ENCODE data around the gene ZDHHC8.

ZDHHC8 gene

GRCh38 chr22:20127869-20128618 is 3.6 kb upstream of the ZDHHC8 start:
- in situ Hi-C loops (cut with MboI; ENCODE audit: low sequenced_read_pairs) = no loop called here

- in situ Hi-C loops (cut with MboI; ENCODE audit: low sequenced_read_pairs) = no loop called here
Observed at GRCh38 chr22:20128619-20128901, 3.0 kb upstream of the ZDHHC8 start.

- in situ Hi-C loops (cut with MboI; ENCODE audit: low sequenced_read_pairs) = no loop called here
Observed at GRCh38 chr22:20128902-20129746, 2.5 kb upstream of the ZDHHC8 start.

- in situ Hi-C loops (cut with MboI; ENCODE audit: low sequenced_read_pairs) = no loop called here
Observed at GRCh38 chr22:20129747-20130014, 1.9 kb upstream of the ZDHHC8 start.

GRCh38 chr22:20130319-20130718 is 1.3 kb upstream of the ZDHHC8 start:
- in situ Hi-C loops (cut with MboI; ENCODE audit: low sequenced_read_pairs) = no loop called here

- in situ Hi-C loops (cut with MboI; ENCODE audit: low sequenced_read_pairs) = no loop called here
Observed at GRCh38 chr22:20130731-20131596, 640 bp upstream of the ZDHHC8 start.

GRCh38 chr22:20131859-20132685 is 468 bp downstream of the ZDHHC8 start:
- in situ Hi-C loops (cut with MboI; ENCODE audit: low sequenced_read_pairs) = no loop called here

- in situ Hi-C loops (cut with MboI; ENCODE audit: low sequenced_read_pairs) = no loop called here
Observed at GRCh38 chr22:20132686-20133246, 1.2 kb downstream of the ZDHHC8 start.

- in situ Hi-C loops (cut with MboI; ENCODE audit: low sequenced_read_pairs) = no loop called here
Observed at GRCh38 chr22:20133930-20134549, 2.4 kb downstream of the ZDHHC8 start.

GRCh38 chr22:20135265-20135664 is 3.7 kb downstream of the ZDHHC8 start:
- in situ Hi-C loops (cut with MboI; ENCODE audit: low sequenced_read_pairs) = no loop called here

GRCh38 chr22:20135806-20136602 is 4.4 kb downstream of the ZDHHC8 start:
- in situ Hi-C loops (cut with MboI; ENCODE audit: low sequenced_read_pairs) = no loop called here

- in situ Hi-C loops (cut with MboI; ENCODE audit: low sequenced_read_pairs) = no loop called here
Observed at GRCh38 chr22:20136603-20136873, 4.9 kb downstream of the ZDHHC8 start.

- in situ Hi-C loops (cut with MboI; ENCODE audit: low sequenced_read_pairs) = no loop called here
Observed at GRCh38 chr22:20137113-20137512, 5.5 kb downstream of the ZDHHC8 start.

- in situ Hi-C loops (cut with MboI; ENCODE audit: low sequenced_read_pairs) = no loop called here
Observed at GRCh38 chr22:20137671-20138416, 6.2 kb downstream of the ZDHHC8 start.

GRCh38 chr22:20138417-20138738 is 6.8 kb downstream of the ZDHHC8 start:
- in situ Hi-C loops (cut with MboI; ENCODE audit: low sequenced_read_pairs) = no loop called here

GRCh38 chr22:20138868-20139267 is 7.3 kb downstream of the ZDHHC8 start:
- in situ Hi-C loops (cut with MboI; ENCODE audit: low sequenced_read_pairs) = no loop called here

- in situ Hi-C loops (cut with MboI; ENCODE audit: low sequenced_read_pairs) = no loop called here
Observed at GRCh38 chr22:20139391-20140106, 7.9 kb downstream of the ZDHHC8 start.

- in situ Hi-C loops (cut with MboI; ENCODE audit: low sequenced_read_pairs) = no loop called here
Observed at GRCh38 chr22:20140107-20140445, 8.5 kb downstream of the ZDHHC8 start.

Measured in HL-60/S4 (cell line).